Kidney epithelial cell (primary cell): Measurements from ENCODE around the gene KRT5. TPM values are rescaled to one million over a fixed set of nuclear protein-coding genes. Genes with fewer than 3 reads are reported as not detected.
"Not testable (repeated sequence)": the region's sequence is repeated elsewhere in the genome, so short reads cannot be mapped to it uniquely, and the experiment has no call there.

Experiments
- DNase-seq: peaks from one replicate; pipeline ENCODE4 v3.0.0-alpha.2; 2010; ENCODE audit warnings: low read depth
- H3K27me3 ChIP-seq: 2 replicates; pipeline ENCODE4 v1.6.0; 2011; ENCODE audit warnings: low read length; ENCODE audit not compliant: control insufficient read depth, insufficient read depth
- H3K36me3 ChIP-seq: 2 replicates; pipeline ENCODE4 v1.5.1; 2011; ENCODE audit warnings: low read length; ENCODE audit not compliant: control insufficient read depth, insufficient read depth
- H3K4me3 ChIP-seq: 2 replicates; pipeline ENCODE4 v1.5.1; 2011; ENCODE audit warnings: low read depth, mild to moderate bottlenecking, control low read depth, low read length
- total RNA-seq: library from RNA; depleted of rRNA; stranded (reverse); fragments of >200 nt; gene quantifications from 2 replicates; pipeline ENCODE4 v1.2.3, GENCODE V29; 2015
- TF ChIP-seq, protein P1 (sequence below): IDR thresholded peaks from 2 replicates; pipeline ENCODE4 v1.5.1; 2011; ENCODE audit warnings: mild to moderate bottlenecking, moderate library complexity, low read length, control low read depth, inconsistent platforms; ENCODE audit not compliant: insufficient read depth, poor library complexity, severe bottlenecking

Gene KRT5
- total RNA-seq, 1 donor from 2014 or later: not detected

DNA sequence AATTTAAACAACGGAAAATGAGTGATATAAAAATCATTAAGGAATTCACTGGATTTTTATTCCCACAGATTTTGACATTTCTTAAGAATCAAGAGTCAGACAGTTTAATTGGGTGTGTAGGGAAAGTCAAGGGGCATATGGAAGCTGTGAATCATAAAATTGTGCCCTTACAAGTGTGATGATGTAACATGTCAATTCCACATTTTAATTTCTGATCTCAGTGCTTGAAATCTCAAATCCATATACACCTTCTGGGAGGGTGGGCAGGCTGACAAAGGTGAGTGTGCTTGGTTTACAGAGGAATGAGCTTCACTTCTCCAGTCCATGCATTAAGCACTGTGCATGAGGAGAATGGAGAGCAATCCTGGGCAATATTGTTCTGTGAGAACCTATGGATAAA lies 26.1 kb downstream of the KRT5 start:
- Histone ChIP-seq H3K36me3 (no peaks in the 10 kb centered on the region), H3K27me3 (peaks cover 6% of the 10 kb centered on the region), H3K4me3 (no peak overlapping the region)
- TF ChIP-seq, protein P1, sequence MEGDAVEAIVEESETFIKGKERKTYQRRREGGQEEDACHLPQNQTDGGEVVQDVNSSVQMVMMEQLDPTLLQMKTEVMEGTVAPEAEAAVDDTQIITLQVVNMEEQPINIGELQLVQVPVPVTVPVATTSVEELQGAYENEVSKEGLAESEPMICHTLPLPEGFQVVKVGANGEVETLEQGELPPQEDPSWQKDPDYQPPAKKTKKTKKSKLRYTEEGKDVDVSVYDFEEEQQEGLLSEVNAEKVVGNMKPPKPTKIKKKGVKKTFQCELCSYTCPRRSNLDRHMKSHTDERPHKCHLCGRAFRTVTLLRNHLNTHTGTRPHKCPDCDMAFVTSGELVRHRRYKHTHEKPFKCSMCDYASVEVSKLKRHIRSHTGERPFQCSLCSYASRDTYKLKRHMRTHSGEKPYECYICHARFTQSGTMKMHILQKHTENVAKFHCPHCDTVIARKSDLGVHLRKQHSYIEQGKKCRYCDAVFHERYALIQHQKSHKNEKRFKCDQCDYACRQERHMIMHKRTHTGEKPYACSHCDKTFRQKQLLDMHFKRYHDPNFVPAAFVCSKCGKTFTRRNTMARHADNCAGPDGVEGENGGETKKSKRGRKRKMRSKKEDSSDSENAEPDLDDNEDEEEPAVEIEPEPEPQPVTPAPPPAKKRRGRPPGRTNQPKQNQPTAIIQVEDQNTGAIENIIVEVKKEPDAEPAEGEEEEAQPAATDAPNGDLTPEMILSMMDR: no peak
- DNase-seq: no peak

DNA sequence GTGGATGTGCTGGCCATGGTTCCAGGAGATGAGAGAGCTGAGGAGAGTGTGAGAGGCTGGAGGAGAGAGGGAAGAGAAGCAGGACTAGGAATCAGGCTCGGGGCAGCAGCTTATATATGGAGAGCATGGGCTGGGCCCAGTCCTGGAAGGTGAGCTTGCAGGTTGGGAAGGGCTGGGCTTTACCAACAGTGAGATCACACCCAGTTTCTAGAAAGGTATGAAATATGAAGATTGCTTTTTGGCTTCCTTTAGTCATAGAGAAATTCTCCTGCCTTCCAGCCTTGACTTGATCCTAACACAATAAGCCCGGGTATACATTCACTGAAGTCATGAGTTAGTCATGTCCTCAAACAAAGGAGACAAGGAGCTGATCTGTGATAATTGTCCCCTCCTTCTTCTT lies 27.0 kb downstream of the KRT5 start, which contains the start of gene KRT6A:
KRT6A (minus strand) TSS at position 86 of the 400 bp plus-strand sequence; CDS start at position 17, 69 bp downstream.
- Histone ChIP-seq H3K36me3 (no peaks in the 10 kb centered on the region), H3K4me3 (no peak within 1 kb of the TSS), H3K27me3 (peaks cover 6% of the 10 kb centered on the region)
- no peak for DNase-seq
- TF ChIP-seq, protein P1: no peak

DNA sequence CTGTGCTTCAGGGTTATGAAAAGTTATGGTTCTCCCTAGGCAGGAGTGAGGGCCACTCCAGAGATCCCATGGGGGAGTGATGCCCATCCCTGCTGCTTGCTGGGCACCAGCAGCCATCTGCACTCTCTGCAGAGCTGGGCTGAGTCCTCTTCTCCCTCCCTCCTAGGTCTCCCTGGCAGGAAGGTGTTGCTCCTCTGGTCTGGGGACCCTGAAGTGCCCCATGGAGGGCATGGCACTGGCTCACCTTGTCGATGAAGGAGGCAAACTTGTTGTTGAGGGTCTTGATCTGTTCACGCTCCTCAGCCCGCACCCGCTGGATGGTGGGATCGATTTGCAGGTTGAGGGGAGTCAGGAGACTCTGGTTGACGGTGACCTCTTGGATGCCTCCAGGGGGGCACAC lies 27.8 kb downstream of the KRT5 start:
- not testable (repeated sequence) for DNase-seq, H3K36me3 ChIP-seq, H3K4me3 ChIP-seq, H3K27me3 ChIP-seq

DNA sequence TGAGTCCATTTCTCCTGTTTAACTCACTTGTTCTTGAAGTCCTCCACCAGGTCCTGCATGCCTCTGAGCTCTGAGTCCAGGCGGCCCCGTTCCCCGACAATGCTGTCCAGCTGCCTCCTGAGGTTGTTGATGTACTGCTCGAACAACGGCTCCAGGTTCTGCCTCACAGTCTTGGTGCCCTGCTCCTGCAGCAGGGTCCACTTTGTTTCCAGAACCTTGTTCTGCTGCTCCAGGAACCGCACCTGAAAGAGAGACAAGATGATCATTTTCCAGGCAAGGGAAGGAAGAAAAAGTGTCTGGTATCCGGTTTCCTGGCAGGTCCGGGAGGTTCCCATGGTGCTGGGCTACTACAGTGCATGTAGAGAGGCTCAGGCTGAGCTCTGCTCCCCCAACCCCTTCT lies 28.7 kb downstream of the KRT5 start:
- not testable (repeated sequence) for H3K36me3 ChIP-seq, DNase-seq, H3K27me3 ChIP-seq, H3K4me3 ChIP-seq

DNA sequence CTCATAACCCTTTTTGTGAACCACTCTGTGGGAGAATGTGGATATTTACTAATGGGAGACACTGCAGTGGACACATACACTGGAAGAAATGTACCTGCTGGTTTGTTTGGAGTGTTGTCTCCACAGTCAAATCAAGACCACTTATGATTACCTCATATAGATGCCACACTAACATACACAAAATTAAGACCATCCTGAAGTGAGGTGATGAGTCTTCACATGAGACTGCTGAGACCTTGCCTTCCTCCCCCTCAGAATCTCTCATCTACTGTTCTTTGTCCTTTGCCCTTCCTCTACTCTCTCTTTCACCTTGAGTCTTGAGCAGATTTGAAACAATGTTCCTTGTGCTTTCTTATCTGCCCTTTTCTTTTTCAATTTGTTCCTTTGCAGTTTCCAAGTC lies 31.5 kb downstream of the KRT5 start:
- Histone ChIP-seq H3K27me3 (peaks cover 6% of the 10 kb centered on the region), H3K4me3 (no peak overlapping the region), H3K36me3 (no peaks in the 10 kb centered on the region)
- TF ChIP-seq, protein P1: no peak
- DNase-seq: no peak

DNA sequence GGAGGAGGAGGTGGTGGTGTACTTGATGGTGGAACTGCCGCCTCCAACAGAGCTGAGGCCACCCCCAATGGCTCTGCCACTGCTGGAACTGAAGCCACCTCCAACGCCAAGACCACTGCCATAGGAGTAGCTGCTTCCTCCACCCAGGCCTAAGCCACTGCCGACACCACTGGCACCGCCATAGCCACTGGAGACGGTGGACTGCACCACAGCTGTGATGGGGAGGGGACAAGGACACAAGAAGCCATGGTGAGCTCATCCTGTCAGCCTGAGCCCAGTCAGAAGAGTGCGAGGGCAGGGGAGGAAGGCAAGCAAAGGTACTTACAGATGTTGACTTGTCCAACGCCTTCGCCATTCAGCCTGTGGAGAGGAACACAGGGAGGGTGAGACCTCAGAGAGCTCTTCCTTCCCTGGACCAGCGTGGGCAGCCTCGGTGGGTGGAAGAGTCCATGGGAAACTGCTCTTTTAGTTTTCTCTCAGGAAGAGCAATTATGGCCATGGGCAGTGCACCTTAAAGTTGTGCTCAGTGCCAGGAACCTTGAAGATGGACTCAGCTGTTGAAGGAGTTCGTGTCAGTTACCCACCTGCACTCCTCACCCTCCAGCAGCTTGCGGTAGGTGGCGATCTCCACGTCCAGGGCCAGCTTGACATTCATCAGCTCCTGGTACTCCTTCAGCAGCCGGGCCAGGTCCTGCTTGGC lies 32.3 kb downstream of the KRT5 start:
- H3K27me3 ChIP-seq, H3K36me3 ChIP-seq, DNase-seq, H3K4me3 ChIP-seq: not testable (repeated sequence)

DNA sequence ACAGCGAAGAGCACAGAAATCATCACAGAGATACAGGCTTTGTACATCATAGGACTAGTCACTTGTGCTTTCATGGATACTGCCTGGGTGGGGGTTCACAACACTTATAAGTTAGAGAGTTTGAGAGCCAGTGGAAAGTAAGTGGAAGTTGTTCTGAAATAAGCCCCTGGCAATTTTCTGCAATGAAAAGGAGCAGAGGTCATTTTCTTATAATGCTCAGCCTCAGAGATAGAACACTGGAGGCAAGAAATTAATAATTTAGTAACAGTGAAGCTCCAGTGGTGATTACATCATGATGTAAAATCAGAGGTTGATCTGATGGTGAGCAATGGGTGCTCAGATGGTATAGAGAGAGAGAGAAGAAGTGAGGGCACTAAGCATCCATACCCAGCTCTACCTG lies 33.0 kb downstream of the KRT5 start:
- TF ChIP-seq, protein P1: no peak
- no peak overlapping the region for H3K4me3 ChIP-seq
- H3K36me3 ChIP-seq: no peaks in the 10 kb centered on the region
- DNase-seq: no peak
- peaks cover 6% of the 10 kb centered on the region for H3K27me3 ChIP-seq
